ENCODE results near the gene RSPO3.

DNA sequence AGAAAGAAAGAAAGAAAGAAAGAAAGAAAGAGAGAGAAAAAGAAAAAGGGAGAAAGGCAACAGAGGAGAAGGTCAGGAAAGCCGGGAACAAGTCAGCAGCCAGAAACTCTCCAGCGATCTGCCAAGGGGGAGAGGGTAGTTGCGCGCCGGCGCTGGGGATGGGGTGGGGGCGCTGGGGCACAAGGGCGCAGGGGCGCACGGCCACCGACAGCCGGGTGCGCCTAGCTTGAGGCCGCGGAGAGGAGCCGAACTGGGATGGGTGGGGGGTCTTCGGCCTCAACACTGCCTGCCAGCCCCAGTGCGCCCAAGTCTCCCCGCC is 533 bp upstream of the RSPO3 start:
- TF ChIP-seq EZH2 (IDR thresholded peaks at IDR 0.05) (no peak), RAD21 (IDR thresholded peaks at IDR 0.05; ENCODE audit: low read depth) (no peak), JUND (IDR thresholded peaks at IDR 0.05) (no peak), ZNF274 (IDR thresholded peaks at IDR 0.05; ENCODE audit: low read depth, low read length) (no peak), ZFX (IDR thresholded peaks at IDR 0.05) (no peak), TCF7L2 (IDR thresholded peaks at IDR 0.05; ENCODE audit: borderline replicate concordance, extremely low read depth, insufficient read depth, insufficient read length) (no peak), MAX (IDR thresholded peaks at IDR 0.05) (no peak)
- TF ChIP-seq, protein P1, sequence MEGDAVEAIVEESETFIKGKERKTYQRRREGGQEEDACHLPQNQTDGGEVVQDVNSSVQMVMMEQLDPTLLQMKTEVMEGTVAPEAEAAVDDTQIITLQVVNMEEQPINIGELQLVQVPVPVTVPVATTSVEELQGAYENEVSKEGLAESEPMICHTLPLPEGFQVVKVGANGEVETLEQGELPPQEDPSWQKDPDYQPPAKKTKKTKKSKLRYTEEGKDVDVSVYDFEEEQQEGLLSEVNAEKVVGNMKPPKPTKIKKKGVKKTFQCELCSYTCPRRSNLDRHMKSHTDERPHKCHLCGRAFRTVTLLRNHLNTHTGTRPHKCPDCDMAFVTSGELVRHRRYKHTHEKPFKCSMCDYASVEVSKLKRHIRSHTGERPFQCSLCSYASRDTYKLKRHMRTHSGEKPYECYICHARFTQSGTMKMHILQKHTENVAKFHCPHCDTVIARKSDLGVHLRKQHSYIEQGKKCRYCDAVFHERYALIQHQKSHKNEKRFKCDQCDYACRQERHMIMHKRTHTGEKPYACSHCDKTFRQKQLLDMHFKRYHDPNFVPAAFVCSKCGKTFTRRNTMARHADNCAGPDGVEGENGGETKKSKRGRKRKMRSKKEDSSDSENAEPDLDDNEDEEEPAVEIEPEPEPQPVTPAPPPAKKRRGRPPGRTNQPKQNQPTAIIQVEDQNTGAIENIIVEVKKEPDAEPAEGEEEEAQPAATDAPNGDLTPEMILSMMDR (IDR thresholded peaks at IDR 0.05 in 2 of 3, conservative IDR thresholded peaks at IDR 0.05 in 1 of 3; ENCODE audit: borderline replicate concordance in 1 of 3, insufficient read depth in 1 of 3, low read depth in 2 of 3, low read length in 2 of 3): no peak
- TF ChIP-seq, protein P2, sequence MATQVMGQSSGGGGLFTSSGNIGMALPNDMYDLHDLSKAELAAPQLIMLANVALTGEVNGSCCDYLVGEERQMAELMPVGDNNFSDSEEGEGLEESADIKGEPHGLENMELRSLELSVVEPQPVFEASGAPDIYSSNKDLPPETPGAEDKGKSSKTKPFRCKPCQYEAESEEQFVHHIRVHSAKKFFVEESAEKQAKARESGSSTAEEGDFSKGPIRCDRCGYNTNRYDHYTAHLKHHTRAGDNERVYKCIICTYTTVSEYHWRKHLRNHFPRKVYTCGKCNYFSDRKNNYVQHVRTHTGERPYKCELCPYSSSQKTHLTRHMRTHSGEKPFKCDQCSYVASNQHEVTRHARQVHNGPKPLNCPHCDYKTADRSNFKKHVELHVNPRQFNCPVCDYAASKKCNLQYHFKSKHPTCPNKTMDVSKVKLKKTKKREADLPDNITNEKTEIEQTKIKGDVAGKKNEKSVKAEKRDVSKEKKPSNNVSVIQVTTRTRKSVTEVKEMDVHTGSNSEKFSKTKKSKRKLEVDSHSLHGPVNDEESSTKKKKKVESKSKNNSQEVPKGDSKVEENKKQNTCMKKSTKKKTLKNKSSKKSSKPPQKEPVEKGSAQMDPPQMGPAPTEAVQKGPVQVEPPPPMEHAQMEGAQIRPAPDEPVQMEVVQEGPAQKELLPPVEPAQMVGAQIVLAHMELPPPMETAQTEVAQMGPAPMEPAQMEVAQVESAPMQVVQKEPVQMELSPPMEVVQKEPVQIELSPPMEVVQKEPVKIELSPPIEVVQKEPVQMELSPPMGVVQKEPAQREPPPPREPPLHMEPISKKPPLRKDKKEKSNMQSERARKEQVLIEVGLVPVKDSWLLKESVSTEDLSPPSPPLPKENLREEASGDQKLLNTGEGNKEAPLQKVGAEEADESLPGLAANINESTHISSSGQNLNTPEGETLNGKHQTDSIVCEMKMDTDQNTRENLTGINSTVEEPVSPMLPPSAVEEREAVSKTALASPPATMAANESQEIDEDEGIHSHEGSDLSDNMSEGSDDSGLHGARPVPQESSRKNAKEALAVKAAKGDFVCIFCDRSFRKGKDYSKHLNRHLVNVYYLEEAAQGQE (IDR thresholded peaks at IDR 0.05; ENCODE audit: low read depth): no peak
